Sigmoid colon (tissue), 4 donors: ENCODE results near the gene SLC8B1.

ENCODE experiments used
- EP300 ChIP-seq, 4 donors: sonication (generic); formaldehyde crosslinking; IDR thresholded peaks; one replicate each; pipeline ENCODE4 v1.6.1; 2017; ENCODE audit warnings: antibody characterized with exemption in 4 of 4
- POLR2A ChIP-seq, 2 donors: fragments of 450-650 bp; IDR thresholded peaks; one replicate each; pipeline ENCODE4 v1.6.1; 2016; ENCODE audit warnings: antibody characterized with exemption in 2 of 2, mild to moderate bottlenecking in 2 of 2, moderate library complexity in 2 of 2
- POLR2AphosphoS5 ChIP-seq, 4 donors: sonication (generic); formaldehyde crosslinking; IDR thresholded peaks; one replicate each; pipeline ENCODE4 v1.6.1; 2017; ENCODE audit warnings: antibody characterized with exemption in 4 of 4
- TF ChIP-seq, protein P1 (sequence below), 4 experiments: fragments of 450-650 bp in 3 of 4; fragments of 200-600 bp in 1 of 4; IDR thresholded peaks; one replicate each; pipeline ENCODE4 v1.5.1; 2016 to 2019; ENCODE audit warnings: antibody characterized with exemption in 4 of 4, mild to moderate bottlenecking in 3 of 4, moderate library complexity in 2 of 4

- TF ChIP-seq, protein P1, sequence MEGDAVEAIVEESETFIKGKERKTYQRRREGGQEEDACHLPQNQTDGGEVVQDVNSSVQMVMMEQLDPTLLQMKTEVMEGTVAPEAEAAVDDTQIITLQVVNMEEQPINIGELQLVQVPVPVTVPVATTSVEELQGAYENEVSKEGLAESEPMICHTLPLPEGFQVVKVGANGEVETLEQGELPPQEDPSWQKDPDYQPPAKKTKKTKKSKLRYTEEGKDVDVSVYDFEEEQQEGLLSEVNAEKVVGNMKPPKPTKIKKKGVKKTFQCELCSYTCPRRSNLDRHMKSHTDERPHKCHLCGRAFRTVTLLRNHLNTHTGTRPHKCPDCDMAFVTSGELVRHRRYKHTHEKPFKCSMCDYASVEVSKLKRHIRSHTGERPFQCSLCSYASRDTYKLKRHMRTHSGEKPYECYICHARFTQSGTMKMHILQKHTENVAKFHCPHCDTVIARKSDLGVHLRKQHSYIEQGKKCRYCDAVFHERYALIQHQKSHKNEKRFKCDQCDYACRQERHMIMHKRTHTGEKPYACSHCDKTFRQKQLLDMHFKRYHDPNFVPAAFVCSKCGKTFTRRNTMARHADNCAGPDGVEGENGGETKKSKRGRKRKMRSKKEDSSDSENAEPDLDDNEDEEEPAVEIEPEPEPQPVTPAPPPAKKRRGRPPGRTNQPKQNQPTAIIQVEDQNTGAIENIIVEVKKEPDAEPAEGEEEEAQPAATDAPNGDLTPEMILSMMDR (IDR thresholded peaks at IDR 0.05) = no peak
- TF ChIP-seq POLR2AphosphoS5 (IDR thresholded peaks at IDR 0.05) (no peak), POLR2A (IDR thresholded peaks at IDR 0.05) (no peak), EP300 (IDR thresholded peaks at IDR 0.05) (no peak)
Observed at GRCh38 chr12:113370923-113371682, 36.2 kb upstream of the SLC8B1 start.
